ENCODE results near the gene CRYZ. TPM values are rescaled to one million over a fixed set of nuclear protein-coding genes. Genes with fewer than 3 reads are reported as not detected.
A peak's percentile ranks its signal among the peaks of the same experiment; 100 is the strongest.
"Not testable (repeated sequence)": the region's sequence is repeated elsewhere in the genome, so short reads cannot be mapped to it uniquely, and the experiment has no call there.

CRYZ gene
- polyA plus RNA-seq (ENCODE audit: insufficient read length) = 25.6 TPM

- DNase-seq (ENCODE audit: low read depth) = peak; percentile 88
Measured at GRCh38 chr1:74732960-74733603, at the start of gene CRYZ, which contains the start of gene TYW3. CRYZ (minus strand) TSS chr1:74733050; CDS start chr1:74724821, 8,229 bp downstream. TYW3 (plus strand) TSS chr1:74733152; CDS start chr1:74733245, 93 bp downstream.

- DNase-seq (ENCODE audit: low read depth) = no peak
Measured at GRCh38 chr1:74780594-74780993, 47.7 kb upstream of the CRYZ start.

GRCh38 chr1:74779750-74780149, 46.9 kb upstream of the CRYZ start:
- no peak for DNase-seq (ENCODE audit: low read depth)

- no peak for DNase-seq (ENCODE audit: low read depth)
Measured at GRCh38 chr1:74777525-74777924, 44.7 kb upstream of the CRYZ start.

GRCh38 chr1:74775735-74776134, 42.9 kb upstream of the CRYZ start:
- DNase-seq (ENCODE audit: low read depth) = no peak

GRCh38 chr1:74773582-74773981, 40.7 kb upstream of the CRYZ start:
- no peak for DNase-seq (ENCODE audit: low read depth)

- no peak for DNase-seq (ENCODE audit: low read depth)
Measured at GRCh38 chr1:74772945-74773344, 40.1 kb upstream of the CRYZ start.

- peak; percentile 13 for DNase-seq (ENCODE audit: low read depth)
Measured at GRCh38 chr1:74771913-74772515, 39.2 kb upstream of the CRYZ start.

GRCh38 chr1:74767490-74767889, 34.6 kb upstream of the CRYZ start:
- DNase-seq (ENCODE audit: low read depth) = no peak

- no peak for DNase-seq (ENCODE audit: low read depth)
Measured at GRCh38 chr1:74766579-74766978, 33.7 kb upstream of the CRYZ start.

- DNase-seq (ENCODE audit: low read depth) = no peak
Measured at GRCh38 chr1:74763807-74764206, 31.0 kb upstream of the CRYZ start.

GRCh38 chr1:74756650-74757049, 23.8 kb upstream of the CRYZ start:
- not testable (repeated sequence) for DNase-seq (ENCODE audit: low read depth)

- no peak for DNase-seq (ENCODE audit: low read depth)
Measured at GRCh38 chr1:74755475-74755874, 22.6 kb upstream of the CRYZ start.

GRCh38 chr1:74753104-74753503, 20.3 kb upstream of the CRYZ start:
- DNase-seq (ENCODE audit: low read depth) = no peak

- DNase-seq (ENCODE audit: low read depth) = no peak
Measured at GRCh38 chr1:74748960-74749359, 16.1 kb upstream of the CRYZ start.

GRCh38 chr1:74745247-74745646, 12.4 kb upstream of the CRYZ start:
- not testable (repeated sequence) for DNase-seq (ENCODE audit: low read depth)

- DNase-seq (ENCODE audit: low read depth) = not testable (repeated sequence)
Measured at GRCh38 chr1:74740307-74740980, 7.6 kb upstream of the CRYZ start.

GRCh38 chr1:74737333-74737732, 4.5 kb upstream of the CRYZ start:
- no peak for DNase-seq (ENCODE audit: low read depth)

GRCh38 chr1:74733604-74734484, 994 bp upstream of the CRYZ start:
- peak; percentile 52 for DNase-seq (ENCODE audit: low read depth)

GRCh38 chr1:74732071-74732946, 541 bp downstream of the CRYZ start:
- DNase-seq (ENCODE audit: low read depth) = peak; percentile 1
